WTC11 (cell line): ENCODE measurements around the gene ZBTB12. TPM values are rescaled to one million over a fixed set of nuclear protein-coding genes. Genes with fewer than 3 reads are reported as not detected.

ENCODE experiments used
- ATAC-seq: fragments of 200-7000 bp; cut with Tn5 transposase; 2 replicates; pipeline ENCODE4 v1.10.0; 2021; ENCODE audit warnings: mild to moderate bottlenecking, moderate library complexity
- CTCF ChIA-PET: fragments of 300-600 bp; sonication (Branson Sonifier 250); formaldehyde crosslinking; loops from one replicate; lab custom pipeline; 2021; ENCODE audit warnings: antibody characterized with exemption; lab: Charles Lee
- POLR2A ChIA-PET: fragments of 350-600 bp; sonication (Branson Sonifier 250); formaldehyde crosslinking; loops from one replicate; lab custom pipeline; 2021; ENCODE audit warnings: antibody characterized with exemption; lab: Charles Lee
- DNase-seq: peaks from one replicate; pipeline ENCODE4 v3.0.0; 2021; ENCODE audit warnings: low spot score
- H3K27ac Mint-ChIP-seq: 2 replicates; pipeline ENCODE4 v1.8.0; 2021; ENCODE audit warnings: mixed read lengths
- H3K27me3 Mint-ChIP-seq: 2 replicates; pipeline ENCODE4 v1.8.0; 2021; ENCODE audit warnings: low read depth, mild to moderate bottlenecking, moderate library complexity, mixed read lengths
- H3K36me3 Mint-ChIP-seq: 2 replicates; pipeline ENCODE4 v1.8.0; 2021; ENCODE audit warnings: mixed read lengths
- H3K4me1 Mint-ChIP-seq: 2 replicates; pipeline ENCODE4 v1.8.0; 2022; ENCODE audit warnings: mixed read lengths
- H3K4me3 Mint-ChIP-seq: 2 replicates; pipeline ENCODE4 v1.8.0; 2021; ENCODE audit warnings: mild to moderate bottlenecking, moderate library complexity, mixed read lengths
- H3K9me3 Mint-ChIP-seq: 2 replicates; pipeline ENCODE4 v1.8.0; 2021; ENCODE audit warnings: mixed read lengths
- CREM ChIP-seq: sonication (generic); formaldehyde crosslinking; IDR thresholded peaks from 2 replicates; pipeline ENCODE4 v1.8.1; 2022; ENCODE audit warnings: mild to moderate bottlenecking, missing genetic modification reagents, moderate library complexity
- FOXP1 ChIP-seq: sonication (generic); formaldehyde crosslinking; IDR thresholded peaks from 2 replicates; pipeline ENCODE4 v1.8.0; 2022; ENCODE audit warnings: missing genetic modification reagents, mild to moderate bottlenecking, moderate library complexity, borderline replicate concordance
- GTF2I ChIP-seq: fragments of 250-450 bp; sonication (Bioruptor Pico); conservative IDR thresholded peaks from 2 replicates; pipeline ENCODE4 v1.4.0; 2021; ENCODE audit warnings: mild to moderate bottlenecking
- IRF2 ChIP-seq: sonication (generic); formaldehyde crosslinking; IDR thresholded peaks from 2 replicates; pipeline ENCODE4 v1.8.0; 2022; ENCODE audit warnings: low read depth, missing genetic modification reagents, borderline replicate concordance
- NFYB ChIP-seq: sonication (generic); formaldehyde crosslinking; conservative IDR thresholded peaks from 2 replicates; pipeline ENCODE4 v1.8.0; 2022; ENCODE audit warnings: low read depth, missing genetic modification reagents
- PRRX2 ChIP-seq: fragments of 250-450 bp; sonication (Bioruptor Pico); IDR thresholded peaks from 2 replicates; pipeline ENCODE4 v1.8.0; 2021; ENCODE audit warnings: mild to moderate bottlenecking
- SOX15 ChIP-seq: fragments of 250-450 bp; sonication (Bioruptor Pico); IDR thresholded peaks from 2 replicates; pipeline ENCODE4 v1.9.0; 2021; ENCODE audit warnings: mild to moderate bottlenecking
- TEAD4 ChIP-seq: sonication (generic); formaldehyde crosslinking; IDR thresholded peaks from 2 replicates; pipeline ENCODE4 v1.8.0; 2022; ENCODE audit warnings: mild to moderate bottlenecking, missing genetic modification reagents
- ZBTB21 ChIP-seq: sonication (generic); formaldehyde crosslinking; IDR thresholded peaks from 2 replicates; pipeline ENCODE4 v1.8.1; 2023; ENCODE audit warnings: mild to moderate bottlenecking, missing genetic modification reagents, borderline replicate concordance
- ZNF121 ChIP-seq: sonication (generic); formaldehyde crosslinking; IDR thresholded peaks from 2 replicates; pipeline ENCODE4 v1.8.0; 2023; ENCODE audit warnings: missing genetic modification reagents
- ZNF138 ChIP-seq: sonication (generic); formaldehyde crosslinking; conservative IDR thresholded peaks from 2 replicates; pipeline ENCODE4 v1.8.1; 2022; ENCODE audit warnings: mild to moderate bottlenecking, moderate library complexity, missing genetic modification reagents
- ZNF232 ChIP-seq: sonication (generic); formaldehyde crosslinking; IDR thresholded peaks from 2 replicates; pipeline ENCODE4 v1.8.0; 2022; ENCODE audit warnings: mild to moderate bottlenecking, missing genetic modification reagents
- total RNA-seq: library from RNA; stranded (reverse); gene quantifications from 3 replicates; pipeline ENCODE4 v1.2.3, GENCODE V29; 2021
- TF ChIP-seq, protein P1 (sequence below): sonication (generic); formaldehyde crosslinking; IDR thresholded peaks from 2 replicates; pipeline ENCODE4 v1.8.1; 2022; ENCODE audit warnings: mild to moderate bottlenecking, moderate library complexity, missing genetic modification reagents
- TF ChIP-seq, protein P2 (sequence below): fragments of 250-450 bp; sonication (Bioruptor Pico); conservative IDR thresholded peaks from 2 replicates; pipeline ENCODE4 v1.9.0; 2021; ENCODE audit warnings: mild to moderate bottlenecking
- TF ChIP-seq, protein P3 (sequence below): sonication (generic); formaldehyde crosslinking; IDR thresholded peaks from 2 replicates; pipeline ENCODE4 v1.8.0; 2022; ENCODE audit warnings: mild to moderate bottlenecking, missing genetic modification reagents
- TF ChIP-seq, protein P4 (sequence below): sonication (generic); formaldehyde crosslinking; conservative IDR thresholded peaks from 2 replicates; pipeline ENCODE4 v1.8.1; 2023; ENCODE audit warnings: mild to moderate bottlenecking, low read depth, missing genetic modification reagents, moderate library complexity
- TF ChIP-seq, protein P5 (sequence below): sonication (generic); formaldehyde crosslinking; IDR thresholded peaks from 2 replicates; pipeline ENCODE4 v1.8.0; 2022; ENCODE audit warnings: mild to moderate bottlenecking, missing genetic modification reagents
- TF ChIP-seq, protein P6 (sequence below): fragments of 250-450 bp; sonication (Bioruptor Pico); IDR thresholded peaks from 2 replicates; pipeline ENCODE4 v1.9.0; 2021; ENCODE audit warnings: mild to moderate bottlenecking, borderline replicate concordance

The ZBTB12 gene
- total RNA-seq, 1 experiment from 2014 or later: 24.0 TPM

DNA sequence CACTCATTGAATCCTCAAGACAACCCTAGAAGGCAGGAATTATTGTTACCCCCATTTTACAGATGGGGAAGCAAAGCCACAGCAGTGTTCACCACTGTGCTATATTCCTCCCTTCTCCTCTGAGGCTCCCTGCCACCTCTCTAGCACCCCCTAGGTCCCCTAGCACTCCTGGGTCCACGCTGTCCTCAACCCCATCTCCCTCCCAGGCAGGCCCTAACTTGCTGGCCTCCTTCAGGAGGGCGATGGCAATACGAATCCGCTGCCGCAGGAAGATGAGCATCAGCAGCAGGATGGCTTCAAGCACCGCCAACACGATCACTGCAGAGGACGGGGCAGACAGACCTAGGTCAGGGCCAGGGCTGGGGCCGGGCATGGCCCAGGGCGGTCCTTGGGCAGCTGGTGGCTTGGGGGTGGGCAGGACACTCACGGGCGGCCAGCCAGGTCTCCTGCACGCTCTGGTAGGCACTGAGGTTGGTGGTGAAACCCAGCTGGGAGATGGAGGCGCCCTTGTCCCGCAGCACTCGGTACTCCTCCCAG, 31.4 kb downstream of the ZBTB12 start:
- H3K4me3 Mint-ChIP-seq: no peak overlapping the region
- TF ChIP-seq ZNF121 (CRISPR knock-in tag) (0 out of 2 replicates have a peak, but pooled peaks have one; percentile 79), GTF2I (0 out of 2 replicates have a peak, but pooled peaks have one; percentile 33)
- TF ChIP-seq, protein P1, sequence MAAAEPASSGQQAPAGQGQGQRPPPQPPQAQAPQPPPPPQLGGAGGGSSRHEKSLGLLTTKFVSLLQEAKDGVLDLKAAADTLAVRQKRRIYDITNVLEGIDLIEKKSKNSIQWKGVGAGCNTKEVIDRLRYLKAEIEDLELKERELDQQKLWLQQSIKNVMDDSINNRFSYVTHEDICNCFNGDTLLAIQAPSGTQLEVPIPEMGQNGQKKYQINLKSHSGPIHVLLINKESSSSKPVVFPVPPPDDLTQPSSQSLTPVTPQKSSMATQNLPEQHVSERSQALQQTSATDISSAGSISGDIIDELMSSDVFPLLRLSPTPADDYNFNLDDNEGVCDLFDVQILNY (CRISPR knock-in tag): no peak
- CTCF ChIA-PET: interaction anchor here (0.7 to 1.7 kb wide), 3 partner anchors 11 to 189 kb away, joined by 3 to 5 read pairs (median 4); partner anchors contain the start of gene LY6G5C

DNA sequence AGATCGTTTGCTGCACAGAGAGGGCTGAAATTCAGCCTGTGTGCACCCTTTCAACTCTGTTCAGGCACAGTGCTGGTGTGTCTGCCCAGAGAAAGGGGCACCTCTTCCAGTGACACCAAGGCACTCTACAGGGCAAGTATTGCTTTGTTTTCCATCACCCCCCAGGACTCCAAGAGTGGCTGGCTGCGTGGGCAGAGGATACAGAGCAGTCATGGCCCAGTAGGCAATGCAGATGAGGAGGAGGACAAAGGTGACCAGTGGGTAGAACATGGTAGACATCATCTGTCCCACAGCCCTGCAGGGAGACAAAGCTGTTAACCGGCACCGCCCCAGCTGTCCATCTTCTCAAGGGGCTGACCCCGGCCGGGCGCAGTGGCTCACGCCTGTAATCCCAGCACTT, 32.5 kb downstream of the ZBTB12 start:
- no peaks in the 10 kb centered on the region for H3K9me3 Mint-ChIP-seq
- DNase-seq (no peak), ATAC-seq (no peak)
- CTCF ChIA-PET: interaction anchor here (0.8 to 1.2 kb wide), 3 partner anchors 10 to 186 kb away, joined by 3 to 4 read pairs (median 3); partner anchors contain the start of gene SLC44A4
- H3K36me3 Mint-ChIP-seq: no peaks in the 10 kb centered on the region
- no peaks in the 10 kb centered on the region for H3K27me3 Mint-ChIP-seq
- H3K27ac Mint-ChIP-seq: 0 out of 2 replicates have a peak overlapping the region, but pooled peaks have one; percentile 53
- peaks cover 17% of the 10 kb centered on the region for H3K4me1 Mint-ChIP-seq
- POLR2A ChIA-PET: no interaction called here
- no peak overlapping the region for H3K4me3 Mint-ChIP-seq
- TF ChIP-seq NFYB (CRISPR knock-in tag) (no peak), PRRX2 (CRISPR knock-in tag) (no peak), TEAD4 (CRISPR knock-in tag) (no peak), FOXP1 (CRISPR knock-in tag) (no peak), ZBTB21 (CRISPR knock-in tag) (no peak), SOX15 (no peak), ZNF232 (CRISPR knock-in tag) (no peak), ZNF138 (CRISPR knock-in tag) (no peak), CREM (CRISPR knock-in tag) (no peak), IRF2 (CRISPR knock-in tag) (no peak)
- TF ChIP-seq, protein P2, sequence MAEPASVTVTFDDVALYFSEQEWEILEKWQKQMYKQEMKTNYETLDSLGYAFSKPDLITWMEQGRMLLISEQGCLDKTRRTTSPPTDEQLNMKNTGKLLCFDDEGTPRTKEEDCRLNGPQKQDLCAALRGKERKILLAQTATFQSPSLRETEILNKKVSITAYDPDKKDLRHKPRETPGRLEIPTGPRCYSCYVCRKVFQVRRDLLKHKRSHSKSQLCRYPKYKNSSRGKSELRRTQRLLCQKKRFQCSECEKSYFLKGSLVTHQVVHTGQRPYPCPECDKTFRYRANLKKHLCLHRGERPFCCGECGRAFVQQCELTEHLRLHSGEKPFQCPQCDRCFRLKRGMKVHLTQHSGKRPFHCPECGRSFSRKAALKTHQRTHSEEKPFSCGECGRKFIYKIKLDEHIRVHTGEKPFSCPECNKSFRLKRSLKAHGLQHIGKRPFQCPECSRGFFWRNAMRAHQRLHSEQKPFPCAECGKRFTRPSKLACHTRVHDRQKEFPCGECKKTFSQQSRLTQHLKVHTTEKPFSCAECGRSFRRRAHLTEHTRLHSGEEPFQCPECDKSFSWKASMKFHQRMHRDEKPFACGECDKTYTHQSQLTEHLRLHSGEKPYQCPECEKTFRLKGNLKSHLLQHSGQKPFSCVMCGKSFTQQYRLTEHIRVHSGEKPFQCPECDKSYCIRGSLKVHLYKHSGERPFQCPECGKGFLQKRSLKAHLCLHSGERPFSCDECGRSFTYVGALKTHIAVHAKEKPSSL (CRISPR knock-in tag): no peak
- TF ChIP-seq, protein P3, sequence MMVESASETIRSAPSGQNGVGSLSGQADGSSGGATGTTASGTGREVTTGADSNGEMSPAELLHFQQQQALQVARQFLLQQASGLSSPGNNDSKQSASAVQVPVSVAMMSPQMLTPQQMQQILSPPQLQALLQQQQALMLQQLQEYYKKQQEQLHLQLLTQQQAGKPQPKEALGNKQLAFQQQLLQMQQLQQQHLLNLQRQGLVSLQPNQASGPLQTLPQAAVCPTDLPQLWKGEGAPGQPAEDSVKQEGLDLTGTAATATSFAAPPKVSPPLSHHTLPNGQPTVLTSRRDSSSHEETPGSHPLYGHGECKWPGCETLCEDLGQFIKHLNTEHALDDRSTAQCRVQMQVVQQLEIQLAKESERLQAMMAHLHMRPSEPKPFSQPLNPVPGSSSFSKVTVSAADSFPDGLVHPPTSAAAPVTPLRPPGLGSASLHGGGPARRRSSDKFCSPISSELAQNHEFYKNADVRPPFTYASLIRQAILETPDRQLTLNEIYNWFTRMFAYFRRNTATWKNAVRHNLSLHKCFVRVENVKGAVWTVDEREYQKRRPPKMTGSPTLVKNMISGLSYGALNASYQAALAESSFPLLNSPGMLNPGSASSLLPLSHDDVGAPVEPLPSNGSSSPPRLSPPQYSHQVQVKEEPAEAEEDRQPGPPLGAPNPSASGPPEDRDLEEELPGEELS (CRISPR knock-in tag): no peak
- TF ChIP-seq, protein P4, sequence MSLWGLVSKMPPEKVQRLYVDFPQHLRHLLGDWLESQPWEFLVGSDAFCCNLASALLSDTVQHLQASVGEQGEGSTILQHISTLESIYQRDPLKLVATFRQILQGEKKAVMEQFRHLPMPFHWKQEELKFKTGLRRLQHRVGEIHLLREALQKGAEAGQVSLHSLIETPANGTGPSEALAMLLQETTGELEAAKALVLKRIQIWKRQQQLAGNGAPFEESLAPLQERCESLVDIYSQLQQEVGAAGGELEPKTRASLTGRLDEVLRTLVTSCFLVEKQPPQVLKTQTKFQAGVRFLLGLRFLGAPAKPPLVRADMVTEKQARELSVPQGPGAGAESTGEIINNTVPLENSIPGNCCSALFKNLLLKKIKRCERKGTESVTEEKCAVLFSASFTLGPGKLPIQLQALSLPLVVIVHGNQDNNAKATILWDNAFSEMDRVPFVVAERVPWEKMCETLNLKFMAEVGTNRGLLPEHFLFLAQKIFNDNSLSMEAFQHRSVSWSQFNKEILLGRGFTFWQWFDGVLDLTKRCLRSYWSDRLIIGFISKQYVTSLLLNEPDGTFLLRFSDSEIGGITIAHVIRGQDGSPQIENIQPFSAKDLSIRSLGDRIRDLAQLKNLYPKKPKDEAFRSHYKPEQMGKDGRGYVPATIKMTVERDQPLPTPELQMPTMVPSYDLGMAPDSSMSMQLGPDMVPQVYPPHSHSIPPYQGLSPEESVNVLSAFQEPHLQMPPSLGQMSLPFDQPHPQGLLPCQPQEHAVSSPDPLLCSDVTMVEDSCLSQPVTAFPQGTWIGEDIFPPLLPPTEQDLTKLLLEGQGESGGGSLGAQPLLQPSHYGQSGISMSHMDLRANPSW (CRISPR knock-in tag): no peak
- TF ChIP-seq, protein P5, sequence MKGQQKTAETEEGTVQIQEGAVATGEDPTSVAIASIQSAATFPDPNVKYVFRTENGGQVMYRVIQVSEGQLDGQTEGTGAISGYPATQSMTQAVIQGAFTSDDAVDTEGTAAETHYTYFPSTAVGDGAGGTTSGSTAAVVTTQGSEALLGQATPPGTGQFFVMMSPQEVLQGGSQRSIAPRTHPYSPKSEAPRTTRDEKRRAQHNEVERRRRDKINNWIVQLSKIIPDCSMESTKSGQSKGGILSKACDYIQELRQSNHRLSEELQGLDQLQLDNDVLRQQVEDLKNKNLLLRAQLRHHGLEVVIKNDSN (CRISPR knock-in tag): no peak
- TF ChIP-seq, protein P6, sequence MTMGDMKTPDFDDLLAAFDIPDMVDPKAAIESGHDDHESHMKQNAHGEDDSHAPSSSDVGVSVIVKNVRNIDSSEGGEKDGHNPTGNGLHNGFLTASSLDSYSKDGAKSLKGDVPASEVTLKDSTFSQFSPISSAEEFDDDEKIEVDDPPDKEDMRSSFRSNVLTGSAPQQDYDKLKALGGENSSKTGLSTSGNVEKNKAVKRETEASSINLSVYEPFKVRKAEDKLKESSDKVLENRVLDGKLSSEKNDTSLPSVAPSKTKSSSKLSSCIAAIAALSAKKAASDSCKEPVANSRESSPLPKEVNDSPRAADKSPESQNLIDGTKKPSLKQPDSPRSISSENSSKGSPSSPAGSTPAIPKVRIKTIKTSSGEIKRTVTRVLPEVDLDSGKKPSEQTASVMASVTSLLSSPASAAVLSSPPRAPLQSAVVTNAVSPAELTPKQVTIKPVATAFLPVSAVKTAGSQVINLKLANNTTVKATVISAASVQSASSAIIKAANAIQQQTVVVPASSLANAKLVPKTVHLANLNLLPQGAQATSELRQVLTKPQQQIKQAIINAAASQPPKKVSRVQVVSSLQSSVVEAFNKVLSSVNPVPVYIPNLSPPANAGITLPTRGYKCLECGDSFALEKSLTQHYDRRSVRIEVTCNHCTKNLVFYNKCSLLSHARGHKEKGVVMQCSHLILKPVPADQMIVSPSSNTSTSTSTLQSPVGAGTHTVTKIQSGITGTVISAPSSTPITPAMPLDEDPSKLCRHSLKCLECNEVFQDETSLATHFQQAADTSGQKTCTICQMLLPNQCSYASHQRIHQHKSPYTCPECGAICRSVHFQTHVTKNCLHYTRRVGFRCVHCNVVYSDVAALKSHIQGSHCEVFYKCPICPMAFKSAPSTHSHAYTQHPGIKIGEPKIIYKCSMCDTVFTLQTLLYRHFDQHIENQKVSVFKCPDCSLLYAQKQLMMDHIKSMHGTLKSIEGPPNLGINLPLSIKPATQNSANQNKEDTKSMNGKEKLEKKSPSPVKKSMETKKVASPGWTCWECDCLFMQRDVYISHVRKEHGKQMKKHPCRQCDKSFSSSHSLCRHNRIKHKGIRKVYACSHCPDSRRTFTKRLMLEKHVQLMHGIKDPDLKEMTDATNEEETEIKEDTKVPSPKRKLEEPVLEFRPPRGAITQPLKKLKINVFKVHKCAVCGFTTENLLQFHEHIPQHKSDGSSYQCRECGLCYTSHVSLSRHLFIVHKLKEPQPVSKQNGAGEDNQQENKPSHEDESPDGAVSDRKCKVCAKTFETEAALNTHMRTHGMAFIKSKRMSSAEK (CRISPR knock-in tag): no peak
- TF ChIP-seq, all 79 proteins: peak for 0

More for the DNA sequence above, 31.4 kb downstream of the ZBTB12 start:
- Mint-ChIP-seq H3K27ac (no peak overlapping the region), H3K9me3 (no peaks in the 10 kb centered on the region), H3K36me3 (no peaks in the 10 kb centered on the region), H3K4me1 (peaks cover 9% of the 10 kb centered on the region), H3K27me3 (no peaks in the 10 kb centered on the region)
- DNase-seq (peak; percentile 29), ATAC-seq (peak; percentile 68)
- POLR2A ChIA-PET: no interaction called here
